GM11168 (cell line): ENCODE data around the gene GASK1B.

Experiments
- in situ Hi-C: fragments of 300-500 bp; cut with MboI; formaldehyde crosslinking; loops from one replicate; pipeline ENCODE4 v1.12.0; 2022; ENCODE audit warnings: low sequenced_read_pairs; ENCODE audit not compliant: unreplicated experiment

GASK1B gene

DNA sequence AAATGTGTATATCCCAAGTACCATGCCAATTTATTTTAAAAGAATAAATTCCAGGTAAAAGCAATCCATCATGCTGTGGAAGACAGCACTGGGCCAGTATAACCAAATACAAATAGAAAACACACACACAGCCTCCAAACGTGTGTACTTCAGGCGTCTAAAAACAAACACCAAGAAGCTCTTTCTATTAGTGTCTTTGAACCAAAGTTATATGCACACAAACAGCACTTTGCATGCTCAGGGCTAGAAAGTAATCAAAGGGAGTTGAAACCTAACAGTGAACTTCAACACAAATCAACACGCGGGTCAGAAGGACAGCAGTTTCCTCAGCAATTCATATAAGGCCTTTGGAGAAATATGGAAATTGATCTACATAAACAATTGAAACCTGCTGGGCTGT, 15.4 kb downstream of the GASK1B start:
- in situ Hi-C loops = no loop called here

DNA sequence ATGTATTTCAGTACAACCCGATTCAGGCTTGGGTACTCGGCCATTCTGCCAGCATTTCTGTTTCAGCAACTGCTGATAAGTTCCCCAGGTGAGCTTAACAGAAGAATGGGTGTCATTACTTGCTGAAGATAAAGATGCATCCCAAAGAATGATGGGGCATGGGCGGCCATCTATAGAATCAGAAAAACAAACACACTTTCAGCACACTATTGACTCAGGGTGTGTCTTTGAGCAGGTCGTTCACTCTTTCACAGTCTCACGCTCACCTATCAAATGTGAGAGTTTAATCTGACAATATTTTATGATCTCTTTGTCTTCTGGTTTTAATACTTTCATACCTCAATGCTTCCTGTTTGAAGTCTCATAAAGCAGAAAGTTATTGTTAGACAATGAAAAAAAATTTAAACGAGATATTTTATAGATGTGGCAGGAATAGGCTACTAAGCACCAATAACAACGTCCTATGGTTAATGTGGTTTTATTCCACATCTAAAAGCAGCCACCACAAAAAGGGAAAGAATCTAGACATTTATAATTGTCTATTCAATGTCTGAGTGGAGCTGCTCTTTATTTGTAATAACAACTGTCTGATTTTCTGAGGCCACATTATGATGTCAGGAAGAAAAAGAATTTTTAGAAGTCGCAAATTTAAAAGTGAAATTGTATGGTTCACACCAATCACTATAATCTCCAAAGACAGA, 17.0 kb downstream of the GASK1B start:
- in situ Hi-C loops = no loop called here

DNA sequence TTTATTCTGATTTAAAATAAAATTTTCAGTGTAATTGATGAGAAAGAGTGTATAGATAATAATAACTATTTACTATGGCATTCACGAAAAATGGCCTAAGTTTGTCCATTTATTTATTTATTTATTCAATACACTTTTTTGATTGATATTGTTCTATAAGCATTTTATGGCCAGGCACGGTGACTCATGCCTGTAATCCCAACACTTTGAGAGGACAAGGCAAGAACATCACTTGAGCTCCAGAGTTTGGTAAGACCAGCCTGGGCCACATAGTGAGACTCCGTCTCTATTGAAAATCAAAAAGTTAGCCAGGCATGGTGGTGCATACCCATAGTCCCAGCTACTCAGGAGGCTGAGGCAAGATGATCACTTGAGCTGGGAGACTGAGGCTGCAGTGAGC, 25.7 kb downstream of the GASK1B start:
- in situ Hi-C loops = no loop called here

DNA sequence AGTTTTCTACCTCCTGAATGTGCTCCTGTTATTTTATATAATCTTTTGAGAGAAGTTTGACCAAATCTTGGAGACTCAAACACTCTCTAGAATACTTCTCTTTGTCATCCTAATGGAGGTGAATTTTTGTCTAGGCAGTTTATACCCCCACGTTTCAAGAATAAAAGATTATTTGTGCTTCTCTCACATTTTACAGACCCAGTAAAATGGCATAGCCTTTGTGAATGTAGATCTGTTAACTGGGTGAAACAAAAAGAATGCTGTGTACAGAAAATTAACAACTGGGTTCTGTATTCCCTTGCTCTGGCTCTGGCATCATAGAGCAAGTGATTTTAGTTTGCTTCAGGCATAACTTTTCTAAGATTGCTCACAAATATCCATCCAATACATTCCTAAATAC, 26.1 kb downstream of the GASK1B start:
- in situ Hi-C loops = no loop called here

DNA sequence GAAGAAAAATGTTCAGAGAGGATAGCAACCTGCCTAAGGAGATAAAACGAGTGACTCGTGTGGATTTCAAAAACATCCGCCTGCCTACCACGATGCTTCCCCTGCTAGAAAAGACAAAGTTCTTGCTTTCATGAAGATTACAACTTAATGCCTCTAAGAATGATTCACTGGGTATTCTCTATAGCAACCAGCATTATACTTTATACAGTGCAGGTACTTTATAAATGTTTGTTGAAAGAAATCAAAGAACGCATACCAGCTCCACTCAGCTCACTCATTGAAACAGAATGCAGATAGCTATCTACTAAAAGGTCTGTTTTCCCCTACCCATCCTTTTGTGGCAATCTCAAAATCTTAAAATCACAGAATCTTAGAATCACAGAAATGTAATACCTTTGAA, 33.7 kb downstream of the GASK1B start:
- in situ Hi-C loops = no loop called here

DNA sequence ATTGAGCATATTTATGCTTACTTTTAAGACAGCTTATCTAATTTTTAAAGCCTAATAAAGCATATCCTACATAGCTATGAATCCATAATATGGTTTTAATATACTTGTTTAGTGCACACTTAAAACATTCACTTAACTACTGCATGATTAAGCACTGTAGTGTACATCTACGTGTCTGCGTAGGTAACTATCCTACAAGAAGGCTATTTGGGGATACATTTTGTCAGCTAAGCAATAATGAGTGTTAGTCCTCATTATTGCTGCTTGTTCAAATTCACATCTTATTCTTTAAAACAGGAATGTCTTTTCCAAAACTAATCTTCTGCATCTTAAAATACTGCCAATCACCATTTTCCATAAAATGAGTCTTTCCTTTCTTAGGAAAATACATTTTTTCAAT, 38.6 kb downstream of the GASK1B start:
- in situ Hi-C loops = no loop called here

DNA sequence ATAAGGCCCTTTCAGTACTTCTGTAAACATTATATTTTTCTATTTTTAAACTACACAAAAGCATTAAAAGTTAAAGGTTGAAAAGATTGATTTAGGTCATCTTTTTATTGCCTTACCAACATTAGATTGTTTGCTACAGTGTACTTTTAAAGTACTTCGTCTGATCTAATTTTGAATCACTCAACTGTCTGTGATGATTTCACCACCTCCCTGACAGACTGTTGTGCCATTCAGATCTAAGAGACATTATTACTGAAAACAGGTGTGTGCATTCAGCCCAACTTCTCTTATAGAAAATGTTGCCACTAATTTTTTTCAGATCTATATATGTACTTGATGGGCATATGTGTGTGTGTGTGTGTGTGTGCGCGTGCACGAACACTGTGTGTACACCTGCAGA, 39.3 kb downstream of the GASK1B start:
- in situ Hi-C loops = no loop called here

DNA sequence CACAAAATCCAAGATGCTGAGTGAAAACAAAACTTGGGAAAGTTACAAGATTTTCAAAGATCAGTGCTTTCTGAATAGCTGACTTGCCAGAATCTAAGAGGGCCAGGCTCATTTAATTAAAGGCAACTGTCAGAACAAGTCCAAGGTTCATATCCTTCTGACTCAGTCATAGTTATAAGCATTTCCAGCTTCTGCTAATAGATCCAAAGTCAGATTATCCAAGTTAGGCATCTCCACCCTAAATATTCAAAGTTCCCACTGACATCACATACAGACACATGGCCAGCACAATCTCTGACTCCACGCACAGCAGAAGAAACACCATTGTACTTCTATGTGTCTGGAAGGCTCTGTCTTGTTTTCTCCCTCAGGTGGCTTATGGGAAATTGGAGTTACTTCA, 41.8 kb downstream of the GASK1B start:
- in situ Hi-C loops = no loop called here

DNA sequence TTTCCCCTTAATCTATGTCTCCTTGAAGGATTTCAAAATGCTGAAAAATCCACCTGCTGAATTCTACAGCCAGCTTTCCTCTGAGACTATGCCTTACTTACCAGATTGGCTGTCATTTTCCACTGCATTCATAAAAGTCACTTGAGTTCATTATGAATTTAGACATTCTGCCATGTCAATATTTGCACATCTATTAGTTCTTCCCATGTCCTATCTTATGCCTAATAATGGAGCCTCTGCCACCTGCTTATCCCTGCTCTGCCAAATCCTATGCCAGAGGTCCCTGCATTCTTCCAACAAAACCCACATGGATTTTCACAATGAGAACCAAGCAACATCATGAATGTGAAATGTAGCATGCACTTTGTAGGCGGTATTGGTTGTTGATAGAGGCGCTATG, 42.6 kb downstream of the GASK1B start:
- in situ Hi-C loops = no loop called here

DNA sequence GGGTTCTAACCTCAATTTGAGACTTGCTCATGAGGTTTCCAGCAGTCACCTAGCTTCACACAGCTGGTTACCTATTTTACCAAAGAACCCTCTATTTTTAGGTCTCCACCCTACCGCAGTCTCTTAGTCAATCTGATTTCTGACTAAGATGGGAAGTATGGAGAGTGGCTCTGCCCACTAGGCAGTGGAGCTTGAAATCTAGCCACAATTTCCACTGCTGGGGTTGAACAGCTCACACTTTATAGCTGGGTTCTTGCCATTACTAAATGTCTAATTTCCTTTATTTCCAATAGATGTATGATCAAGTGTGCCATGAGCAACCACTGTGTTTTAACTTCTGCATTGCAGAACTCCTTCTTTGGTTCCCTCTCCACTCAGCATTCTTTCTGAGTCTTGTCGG, 43.1 kb downstream of the GASK1B start:
- in situ Hi-C loops = no loop called here

DNA sequence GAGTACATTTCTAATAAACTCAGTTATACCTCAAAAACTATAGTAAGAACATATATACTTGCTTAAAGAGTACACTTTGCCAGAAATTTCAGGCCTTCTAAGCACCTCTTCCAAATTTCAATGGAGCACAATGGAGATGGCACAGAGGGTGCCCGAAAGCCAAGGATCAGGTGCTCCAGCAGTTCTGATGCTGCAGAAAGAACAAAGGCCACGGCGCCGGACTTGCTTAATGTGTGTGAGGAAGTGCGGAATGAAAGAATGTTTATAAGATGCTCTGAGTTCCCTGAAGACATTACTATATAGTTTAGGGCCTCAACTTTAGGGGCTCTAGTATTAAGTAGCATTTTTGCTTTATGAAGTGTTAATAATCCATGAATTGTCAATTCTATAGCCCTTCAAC, 44.3 kb downstream of the GASK1B start:
- in situ Hi-C loops = no loop called here

DNA sequence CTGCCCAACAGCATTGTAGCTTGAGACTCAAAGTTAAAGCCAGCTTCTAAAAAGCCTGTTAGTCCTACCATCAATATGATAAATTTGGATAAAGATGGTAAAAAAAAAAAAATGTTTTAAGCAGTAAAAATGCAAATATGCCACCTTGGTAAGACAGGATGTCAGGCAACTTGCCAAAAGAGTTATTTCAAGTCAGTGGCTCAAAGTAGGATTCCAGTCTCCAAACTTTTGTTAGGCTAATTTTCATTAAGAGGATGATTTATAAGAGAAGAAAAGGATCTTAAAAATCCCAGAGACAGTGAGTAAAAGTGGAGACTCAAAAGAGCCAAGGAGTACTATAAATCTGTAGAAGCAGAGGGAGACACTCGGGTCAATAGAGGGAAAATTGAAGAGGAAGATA, 47.5 kb downstream of the GASK1B start:
- in situ Hi-C loops = no loop called here
